ENCODE results near the gene PACRG.

GRCh38 chr6:163127587-163127986 is 399.8 kb downstream of the PACRG start:
- no peak for TF ChIP-seq POLR2A (IDR thresholded peaks at IDR 0.05)
- TF ChIP-seq CTCF (IDR thresholded peaks at IDR 0.05 in 4 of 5, conservative IDR thresholded peaks at IDR 0.05 in 1 of 5): no peak

Measured in gastrocnemius medialis (tissue), 4 donors.